SK-N-SH (cell line): ENCODE results near the gene NIN. TPM values are rescaled to one million over a fixed set of nuclear protein-coding genes. Genes with fewer than 3 reads are reported as not detected.

Experiments used
- CTCF ChIA-PET: fragments of 300-600, 350-600 bp; formaldehyde crosslinking; extraction: SDS; loops from one replicate; lab custom pipeline; 2021; lab: Yijun Ruan, JAX
- POLR2A ChIA-PET: fragments of 350-600 bp; sonication (Branson Sonifier 250); formaldehyde crosslinking; extraction: SDS; loops from one replicate; lab custom pipeline; 2020; ENCODE audit warnings: antibody characterized with exemption, inconsistent platforms; lab: Yijun Ruan, JAX
- DNase-seq: peaks from one replicate; pipeline ENCODE4 v3.0.0; 2012
- H2AFZ ChIP-seq: fragments of 200-600 bp; sonication (generic); 2 replicates; pipeline ENCODE4 v1.8.1; 2016; ENCODE audit warnings: antibody characterized with exemption, mild to moderate bottlenecking, low read depth
- H3F3A ChIP-seq: fragments of 200-600 bp; sonication (generic); replicated peaks from 2 replicates; pipeline ENCODE3; 2016; ENCODE audit warnings: antibody characterized with exemption, mild to moderate bottlenecking; ENCODE audit not compliant: insufficient read depth
- H3K27ac ChIP-seq, 2 experiments: fragments of 200-500 bp in 1 of 2; fragments of 200-600 bp in 1 of 2; sonication (Bioruptor generic) in 1 of 2; sonication (generic), shearing (Covaris generic) in 1 of 2; 2 replicates each; pipeline versions ENCODE4 v1.5.1 to v1.6.1; 2014 to 2016; ENCODE audit warnings: low read depth in 2 of 2, inconsistent platforms in 1 of 2, low read length in 1 of 2, mild to moderate bottlenecking in 1 of 2, mixed read lengths in 1 of 2
- H3K27me3 ChIP-seq: fragments of 200-600 bp; sonication (generic), shearing (Covaris generic); 2 replicates; pipeline ENCODE4 v1.6.1; 2016; ENCODE audit warnings: mixed run types; ENCODE audit not compliant: insufficient read depth
- H3K36me3 ChIP-seq, 2 experiments: fragments of 200-500 bp in 1 of 2; fragments of 200-600 bp in 1 of 2; sonication (Bioruptor generic) in 1 of 2; sonication (generic) in 1 of 2; replicated peaks in 1 of 2; 2 replicates each; pipeline versions ENCODE3 to v1.5.1; 2014 to 2016; ENCODE audit warnings: low read length in 1 of 2, mild to moderate bottlenecking in 1 of 2; ENCODE audit not compliant: insufficient read depth in 2 of 2, control insufficient read depth in 1 of 2
- H3K4me1 ChIP-seq, 2 experiments: fragments of 200-500 bp in 1 of 2; fragments of 200-600 bp in 1 of 2; sonication (Bioruptor generic) in 1 of 2; sonication (generic), shearing (Covaris generic) in 1 of 2; 2 replicates each; pipeline versions ENCODE4 v1.5.1 to v1.6.1; 2014 to 2016; ENCODE audit warnings: low read depth in 1 of 2, low read length in 1 of 2, mixed run types in 1 of 2; ENCODE audit not compliant: insufficient read depth in 2 of 2, control insufficient read depth in 1 of 2
- H3K4me2 ChIP-seq: fragments of 200-600 bp; sonication (generic), shearing (Covaris generic); 2 replicates; pipeline ENCODE4 v1.6.1; 2017; ENCODE audit warnings: mixed run types
- H3K4me3 ChIP-seq, 2 experiments: fragments of 200-500 bp in 1 of 2; fragments of 200-600 bp in 1 of 2; sonication (Bioruptor generic) in 1 of 2; sonication (generic), shearing (Covaris generic) in 1 of 2; 2 replicates each; pipeline versions ENCODE4 v1.5.1 to v1.8.1; 2014 to 2016; ENCODE audit warnings: low read depth in 2 of 2, inconsistent platforms in 1 of 2, low read length in 1 of 2, mild to moderate bottlenecking in 1 of 2, mixed read lengths in 1 of 2, moderate library complexity in 1 of 2
- H3K79me2 ChIP-seq: fragments of 200-600 bp; sonication (generic); 2 replicates; pipeline ENCODE4 v1.8.1; 2017; ENCODE audit warnings: mild to moderate bottlenecking; ENCODE audit not compliant: insufficient read depth
- H3K9ac ChIP-seq: fragments of 200-600 bp; sonication (generic); 2 replicates; pipeline ENCODE4 v1.6.1; 2017; ENCODE audit warnings: mixed run types
- H3K9me2 ChIP-seq: fragments of 200-600 bp; sonication (generic); 2 replicates; pipeline ENCODE4 v1.6.1; 2017; ENCODE audit warnings: mixed run types
- H3K9me3 ChIP-seq: fragments of 200-600 bp; sonication (generic); 2 replicates; pipeline ENCODE4 v1.6.1; 2017; ENCODE audit warnings: mixed run types, mild to moderate bottlenecking, moderate library complexity
- H4K20me1 ChIP-seq: fragments of 200-600 bp; sonication (generic); 2 replicates; pipeline ENCODE4 v1.6.1; 2017; ENCODE audit warnings: mild to moderate bottlenecking, mixed run types; ENCODE audit not compliant: insufficient read depth
- CHD2 ChIP-seq: fragments of 150-350 bp; IDR thresholded peaks from 2 replicates; pipeline ENCODE4 v1.6.1; 2018; ENCODE audit warnings: low read length; ENCODE audit not compliant: partially characterized antibody
- ELF1 ChIP-seq: IDR thresholded peaks from 2 replicates; pipeline ENCODE4 v1.4.0; 2012
- EZH2phosphoT487 ChIP-seq: fragments of 200-600 bp; sonication (generic); IDR thresholded peaks from 2 replicates; pipeline ENCODE4 v1.6.1; 2017; ENCODE audit warnings: low read depth, mixed run types, mild to moderate bottlenecking, antibody characterized with exemption, moderate library complexity, borderline replicate concordance
- FOSL2 ChIP-seq: IDR thresholded peaks from 2 replicates; pipeline ENCODE4 v1.4.0; 2012; ENCODE audit warnings: low read depth, mild to moderate bottlenecking, moderate library complexity, borderline replicate concordance
- FOXM1 ChIP-seq: IDR thresholded peaks from 2 replicates; pipeline ENCODE4 v1.4.0; 2012; ENCODE audit warnings: low read depth, mild to moderate bottlenecking
- GABPA ChIP-seq: IDR thresholded peaks from 2 replicates; pipeline ENCODE4 v1.4.0; 2012; ENCODE audit warnings: low read depth, mild to moderate bottlenecking
- GATA2 ChIP-seq: sonication (generic); formaldehyde crosslinking; IDR thresholded peaks from 2 replicates; pipeline ENCODE4 v1.5.0; 2020; ENCODE audit warnings: mild to moderate bottlenecking, missing genetic modification reagents
- JUND ChIP-seq: IDR thresholded peaks from 2 replicates; pipeline ENCODE4 v1.4.0; 2012
- MEF2A ChIP-seq: IDR thresholded peaks from 2 replicates; pipeline ENCODE4 v1.4.0; 2012; ENCODE audit warnings: low read depth, borderline replicate concordance
- MXI1 ChIP-seq: IDR thresholded peaks from 2 replicates; pipeline ENCODE4 v1.6.1; 2012; ENCODE audit warnings: mild to moderate bottlenecking, low read depth, low read length, improper control_type of control experiment
- POLR2AphosphoS5 ChIP-seq: IDR thresholded peaks from 2 replicates; pipeline ENCODE4 v1.6.1; 2012; ENCODE audit warnings: low read depth, low read length
- RCOR1 ChIP-seq: fragments of 150-350 bp; IDR thresholded peaks from 2 replicates; pipeline ENCODE4 v1.6.1; 2017; ENCODE audit warnings: antibody characterized with exemption, low read length
- RFX5 ChIP-seq: IDR thresholded peaks from 2 replicates; pipeline ENCODE4 v1.6.1; 2012; ENCODE audit warnings: mild to moderate bottlenecking, improper control_type of control experiment, low read length
- RXRA ChIP-seq: IDR thresholded peaks from 2 replicates; pipeline ENCODE4 v1.4.0; 2012; ENCODE audit warnings: low read depth, mild to moderate bottlenecking, borderline replicate concordance
- TAF1 ChIP-seq: IDR thresholded peaks from 2 replicates; pipeline ENCODE4 v1.6.1; 2012; ENCODE audit warnings: low read depth, mild to moderate bottlenecking, low read length, moderate library complexity, borderline replicate concordance
- TCF12 ChIP-seq: IDR thresholded peaks from 2 replicates; pipeline ENCODE4 v1.4.0; 2012
- TEAD4 ChIP-seq: IDR thresholded peaks from 2 replicates; pipeline ENCODE4 v1.4.0; 2012; ENCODE audit warnings: mild to moderate bottlenecking, borderline replicate concordance; ENCODE audit not compliant: insufficient read depth
- USF1 ChIP-seq: IDR thresholded peaks from 2 replicates; pipeline ENCODE4 v1.4.0; 2012; ENCODE audit warnings: low read depth, borderline replicate concordance
- YY1 ChIP-seq: IDR thresholded peaks from 2 replicates; pipeline ENCODE4 v1.4.0; 2012; ENCODE audit warnings: low read depth, mild to moderate bottlenecking
- ZBTB33 ChIP-seq: IDR thresholded peaks from 2 replicates; pipeline ENCODE4 v1.4.0; 2012; ENCODE audit warnings: low read depth, borderline replicate concordance
- WGBS: methylation state at CpG from one replicate; pipeline ENCODE4 v1.1.6; 2017; ENCODE audit warnings: low lambda C conversion rate; 5-methylcytosine and 5-hydroxymethylcytosine counted together
- polyA plus RNA-seq, 3 experiments: library from polyadenylated mRNA; depleted of rRNA; stranded (reverse); fragments of >200 nt; gene quantifications; 2 replicates each; pipeline ENCODE4 v1.2.3, GENCODE V29; 2012
- TF ChIP-seq, protein P1 (sequence below): fragments of 150-350 bp; IDR thresholded peaks from 2 replicates; pipeline ENCODE4 v1.6.1; 2017; ENCODE audit warnings: antibody characterized with exemption, low read length, low read depth, borderline replicate concordance

NIN gene
- polyA plus RNA-seq, 1 of the 3 experiments (the other 2 are of a cell fraction) = 10.0 TPM

DNA sequence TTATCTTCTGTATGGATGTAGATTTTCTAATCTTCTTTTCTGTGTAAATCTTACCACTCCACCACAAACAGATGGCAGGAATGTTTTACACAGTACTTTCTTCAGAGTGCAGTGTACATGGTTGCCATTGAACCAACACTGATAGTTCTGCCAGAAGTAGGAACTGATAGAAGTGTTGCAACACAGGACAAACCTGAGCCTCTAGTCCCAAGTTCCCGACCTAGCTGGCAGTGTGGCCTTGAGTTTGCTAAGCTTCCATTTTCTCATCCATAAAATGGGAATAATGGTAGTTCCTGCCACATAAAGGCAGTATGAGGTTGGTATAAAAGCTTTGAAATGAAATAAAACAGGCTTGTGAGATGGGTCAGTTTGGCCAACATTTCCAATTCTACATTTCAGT, 112.0 kb downstream of the NIN start:
- Histone ChIP-seq H3K4me3 (no peak overlapping the region), H3K79me2 (no peaks in the 10 kb centered on the region), H3F3A (peaks cover 9% of the 10 kb centered on the region), H2AFZ (no peak overlapping the region), H4K20me1 (no peaks in the 10 kb centered on the region), H3K27ac (no peak overlapping the region), H3K36me3 (peaks cover 30 to 34% of the 10 kb centered on the region in 2 experiments), H3K4me2 (no peak overlapping the region), H3K4me1 (peaks cover 0 to 3% of the 10 kb centered on the region in 2 experiments; a peak in 2 of 4 replicates), H3K9ac (no peak overlapping the region), H3K9me3 (no peaks in the 10 kb centered on the region), H3K27me3 (no peaks in the 10 kb centered on the region), H3K9me2 (no peaks in the 10 kb centered on the region)
- CTCF ChIA-PET = no interaction called here
- WGBS = no CpG with 5 or more reads among the region's 1 CpG
- TF ChIP-seq USF1 = no peak
- no peak for TF ChIP-seq TEAD4
- no peak for TF ChIP-seq FOXM1
- TF ChIP-seq GATA2 (CRISPR knock-in tag) = no peak
- TF ChIP-seq TAF1 = no peak
- no peak for TF ChIP-seq FOSL2
- TF ChIP-seq TCF12 = no peak
- TF ChIP-seq, protein P1, sequence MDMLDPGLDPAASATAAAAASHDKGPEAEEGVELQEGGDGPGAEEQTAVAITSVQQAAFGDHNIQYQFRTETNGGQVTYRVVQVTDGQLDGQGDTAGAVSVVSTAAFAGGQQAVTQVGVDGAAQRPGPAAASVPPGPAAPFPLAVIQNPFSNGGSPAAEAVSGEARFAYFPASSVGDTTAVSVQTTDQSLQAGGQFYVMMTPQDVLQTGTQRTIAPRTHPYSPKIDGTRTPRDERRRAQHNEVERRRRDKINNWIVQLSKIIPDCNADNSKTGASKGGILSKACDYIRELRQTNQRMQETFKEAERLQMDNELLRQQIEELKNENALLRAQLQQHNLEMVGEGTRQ = no peak
- no peak for TF ChIP-seq POLR2AphosphoS5
- TF ChIP-seq RCOR1 = no peak
- no peak for TF ChIP-seq JUND
- TF ChIP-seq YY1 = no peak
- no peak for TF ChIP-seq MXI1
- TF ChIP-seq EZH2phosphoT487 = no peak
- TF ChIP-seq MEF2A = no peak
- no peak for TF ChIP-seq ELF1
- TF ChIP-seq RXRA = no peak
- POLR2A ChIA-PET = no interaction called here
- DNase-seq = no peak

- Histone ChIP-seq H3K36me3 (peaks cover 18 to 23% of the 10 kb centered on the region in 2 experiments), H3K4me1 (peaks cover 0 to 3% of the 10 kb centered on the region in 2 experiments; a peak in 2 of 4 replicates), H3K27ac (no peak overlapping the region), H3K4me3 (no peak overlapping the region), H4K20me1 (no peaks in the 10 kb centered on the region), H3K27me3 (no peaks in the 10 kb centered on the region), H3F3A (peaks cover 9% of the 10 kb centered on the region), H3K9me2 (no peaks in the 10 kb centered on the region), H2AFZ (no peak overlapping the region), H3K9me3 (no peaks in the 10 kb centered on the region), H3K9ac (no peak overlapping the region), H3K4me2 (no peak overlapping the region), H3K79me2 (no peaks in the 10 kb centered on the region)
- ChIA-PET CTCF (interaction anchor here (1.0 to 2.1 kb wide), 3 partner anchors 29 to 98 kb away, joined by 3 to 8 read pairs (median 5); no protein-coding TSS in a partner anchor), POLR2A (no interaction called here)
- WGBS = 80% methylated on average over 7 of the region's 7 CpGs
- no peak for DNase-seq
- no peak for TF ChIP-seq FOSL2
- TF ChIP-seq GATA2 (CRISPR knock-in tag) = no peak
- no peak for TF ChIP-seq TEAD4
- no peak for TF ChIP-seq ZBTB33
- TF ChIP-seq YY1 = no peak
- TF ChIP-seq RFX5 = no peak
- TF ChIP-seq TCF12 = no peak
- no peak for TF ChIP-seq CHD2
- TF ChIP-seq FOXM1 = no peak
- TF ChIP-seq, protein P1 = no peak
- TF ChIP-seq GABPA = no peak
- TF ChIP-seq ELF1 = no peak
Measured at GRCh38 chr14:50717811-50718210, 113.2 kb downstream of the NIN start.
